Measurements from ENCODE around the gene SNRNP200.
A peak's percentile ranks its signal among the peaks of the same experiment; 100 is the strongest.
"Not testable (repeated sequence)": the region's sequence is repeated elsewhere in the genome, so short reads cannot be mapped to it uniquely, and the experiment has no call there.

DNA sequence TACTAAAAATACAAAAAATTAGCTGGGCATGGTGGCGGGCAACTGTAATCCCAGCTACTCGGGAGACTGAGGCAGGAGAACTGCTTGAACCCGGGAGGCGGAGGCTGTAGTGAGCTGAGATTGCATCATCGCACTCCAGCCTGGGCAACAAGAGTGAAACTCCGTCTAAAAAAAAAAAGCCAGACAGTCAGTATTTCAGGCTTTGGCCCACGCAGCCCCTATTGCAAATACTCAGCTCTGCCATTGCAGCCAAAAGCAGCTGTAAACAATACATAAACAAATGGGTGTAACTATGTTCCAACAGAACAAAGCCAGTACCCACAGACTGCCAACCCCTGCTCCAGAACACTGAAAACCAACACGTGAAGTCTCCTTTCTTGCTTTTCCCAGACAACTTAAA lies 11.1 kb downstream of the SNRNP200 start:
- TF ChIP-seq HNF4A (conservative IDR thresholded peaks at IDR 0.05), result peak in 1 of 2 donors; percentile 26
- not testable (repeated sequence) for TF ChIP-seq RAD21 (IDR thresholded peaks at IDR 0.05); CTCF (IDR thresholded peaks at IDR 0.05; ENCODE audit: low read depth, low read length, missing input control); EGR1 (IDR thresholded peaks at IDR 0.05; ENCODE audit: low read depth in 2 of 2); GABPA (IDR thresholded peaks at IDR 0.05 in 1 of 2, conservative IDR thresholded peaks at IDR 0.05 in 1 of 2); SP1 (IDR thresholded peaks at IDR 0.05); MAX (IDR thresholded peaks at IDR 0.05); NR2F2 (IDR thresholded peaks at IDR 0.05)
- TF ChIP-seq, protein P1, sequence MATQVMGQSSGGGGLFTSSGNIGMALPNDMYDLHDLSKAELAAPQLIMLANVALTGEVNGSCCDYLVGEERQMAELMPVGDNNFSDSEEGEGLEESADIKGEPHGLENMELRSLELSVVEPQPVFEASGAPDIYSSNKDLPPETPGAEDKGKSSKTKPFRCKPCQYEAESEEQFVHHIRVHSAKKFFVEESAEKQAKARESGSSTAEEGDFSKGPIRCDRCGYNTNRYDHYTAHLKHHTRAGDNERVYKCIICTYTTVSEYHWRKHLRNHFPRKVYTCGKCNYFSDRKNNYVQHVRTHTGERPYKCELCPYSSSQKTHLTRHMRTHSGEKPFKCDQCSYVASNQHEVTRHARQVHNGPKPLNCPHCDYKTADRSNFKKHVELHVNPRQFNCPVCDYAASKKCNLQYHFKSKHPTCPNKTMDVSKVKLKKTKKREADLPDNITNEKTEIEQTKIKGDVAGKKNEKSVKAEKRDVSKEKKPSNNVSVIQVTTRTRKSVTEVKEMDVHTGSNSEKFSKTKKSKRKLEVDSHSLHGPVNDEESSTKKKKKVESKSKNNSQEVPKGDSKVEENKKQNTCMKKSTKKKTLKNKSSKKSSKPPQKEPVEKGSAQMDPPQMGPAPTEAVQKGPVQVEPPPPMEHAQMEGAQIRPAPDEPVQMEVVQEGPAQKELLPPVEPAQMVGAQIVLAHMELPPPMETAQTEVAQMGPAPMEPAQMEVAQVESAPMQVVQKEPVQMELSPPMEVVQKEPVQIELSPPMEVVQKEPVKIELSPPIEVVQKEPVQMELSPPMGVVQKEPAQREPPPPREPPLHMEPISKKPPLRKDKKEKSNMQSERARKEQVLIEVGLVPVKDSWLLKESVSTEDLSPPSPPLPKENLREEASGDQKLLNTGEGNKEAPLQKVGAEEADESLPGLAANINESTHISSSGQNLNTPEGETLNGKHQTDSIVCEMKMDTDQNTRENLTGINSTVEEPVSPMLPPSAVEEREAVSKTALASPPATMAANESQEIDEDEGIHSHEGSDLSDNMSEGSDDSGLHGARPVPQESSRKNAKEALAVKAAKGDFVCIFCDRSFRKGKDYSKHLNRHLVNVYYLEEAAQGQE (IDR thresholded peaks at IDR 0.05), result not testable (repeated sequence)
